Measurements from ENCODE around the gene ASTL. TPM values are rescaled to one million over a fixed set of nuclear protein-coding genes. Genes with fewer than 3 reads are reported as not detected.
"Not testable (repeated sequence)": the region's sequence is repeated elsewhere in the genome, so short reads cannot be mapped to it uniquely, and the experiment has no call there.

ASTL gene
- total and polyA plus RNA-seq, 12 donors = 0.16 TPM; not detected in 11

DNA sequence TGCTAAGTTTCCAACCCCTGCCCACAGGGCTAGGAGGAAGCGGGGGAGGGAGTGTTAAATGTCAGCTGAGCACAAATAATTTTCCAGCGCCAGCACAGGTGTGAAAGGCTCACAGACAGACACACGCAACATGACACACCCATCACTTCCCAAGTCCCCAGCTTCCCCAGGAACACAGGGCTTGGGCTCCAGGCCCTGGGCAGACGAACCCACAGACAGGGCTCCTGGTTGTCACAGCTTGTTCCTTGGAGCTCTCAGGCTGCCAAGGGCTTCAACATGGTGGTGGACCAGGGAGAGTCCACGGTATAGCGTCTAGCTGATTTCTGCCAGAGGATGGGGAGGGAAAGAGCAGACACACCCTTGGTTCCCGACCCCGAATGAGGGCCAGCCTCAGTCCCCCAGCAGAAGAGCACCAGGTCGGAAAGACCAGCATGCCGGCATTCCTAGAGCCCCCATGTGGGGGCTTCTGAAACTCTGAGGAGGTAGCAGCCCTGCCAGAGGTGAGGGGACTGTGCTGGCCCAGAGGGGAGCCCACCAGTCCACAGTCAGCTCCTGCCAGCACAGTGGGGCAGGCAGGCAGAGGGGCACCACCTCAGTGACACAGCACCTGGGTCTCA lies 5.0 kb upstream of the ASTL start:
- intact Hi-C loops (cut with DNase I) = loop anchor here in 5 of 10 donors (5.0 to 10.0 kb wide), 4 partner anchors 51 to 371 kb away; partner anchors contain the start of genes CIAO1 (in 2 of the 5) and TMEM127 (in 2 of the 5)
- Histone ChIP-seq H3K4me3 (peak overlapping the region in 1 of 10 donors; percentile 68), H3K4me1 (peaks cover 0 to 54% (median 37%) of the 10 kb centered on the region in 9 donors), H3K27ac (peak overlapping the region in 1 of 10 donors; percentile 89), H3K27me3 (peaks cover 0 to 5% (median 0%) of the 10 kb centered on the region in 7 donors), H3K36me3 (peaks cover 0 to 9% (median 0%) of the 10 kb centered on the region in 9 donors), H3K9me3 (no peaks in the 10 kb centered on the region)
- TF ChIP-seq, protein P1, sequence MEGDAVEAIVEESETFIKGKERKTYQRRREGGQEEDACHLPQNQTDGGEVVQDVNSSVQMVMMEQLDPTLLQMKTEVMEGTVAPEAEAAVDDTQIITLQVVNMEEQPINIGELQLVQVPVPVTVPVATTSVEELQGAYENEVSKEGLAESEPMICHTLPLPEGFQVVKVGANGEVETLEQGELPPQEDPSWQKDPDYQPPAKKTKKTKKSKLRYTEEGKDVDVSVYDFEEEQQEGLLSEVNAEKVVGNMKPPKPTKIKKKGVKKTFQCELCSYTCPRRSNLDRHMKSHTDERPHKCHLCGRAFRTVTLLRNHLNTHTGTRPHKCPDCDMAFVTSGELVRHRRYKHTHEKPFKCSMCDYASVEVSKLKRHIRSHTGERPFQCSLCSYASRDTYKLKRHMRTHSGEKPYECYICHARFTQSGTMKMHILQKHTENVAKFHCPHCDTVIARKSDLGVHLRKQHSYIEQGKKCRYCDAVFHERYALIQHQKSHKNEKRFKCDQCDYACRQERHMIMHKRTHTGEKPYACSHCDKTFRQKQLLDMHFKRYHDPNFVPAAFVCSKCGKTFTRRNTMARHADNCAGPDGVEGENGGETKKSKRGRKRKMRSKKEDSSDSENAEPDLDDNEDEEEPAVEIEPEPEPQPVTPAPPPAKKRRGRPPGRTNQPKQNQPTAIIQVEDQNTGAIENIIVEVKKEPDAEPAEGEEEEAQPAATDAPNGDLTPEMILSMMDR (IDR thresholded peaks at IDR 0.05) = no peak
- DNase-seq (no peak), ATAC-seq (no peak)
- WGBS, 2 donors = 86 to 92% methylated on average over 10 of the region's 10 CpGs

DNA sequence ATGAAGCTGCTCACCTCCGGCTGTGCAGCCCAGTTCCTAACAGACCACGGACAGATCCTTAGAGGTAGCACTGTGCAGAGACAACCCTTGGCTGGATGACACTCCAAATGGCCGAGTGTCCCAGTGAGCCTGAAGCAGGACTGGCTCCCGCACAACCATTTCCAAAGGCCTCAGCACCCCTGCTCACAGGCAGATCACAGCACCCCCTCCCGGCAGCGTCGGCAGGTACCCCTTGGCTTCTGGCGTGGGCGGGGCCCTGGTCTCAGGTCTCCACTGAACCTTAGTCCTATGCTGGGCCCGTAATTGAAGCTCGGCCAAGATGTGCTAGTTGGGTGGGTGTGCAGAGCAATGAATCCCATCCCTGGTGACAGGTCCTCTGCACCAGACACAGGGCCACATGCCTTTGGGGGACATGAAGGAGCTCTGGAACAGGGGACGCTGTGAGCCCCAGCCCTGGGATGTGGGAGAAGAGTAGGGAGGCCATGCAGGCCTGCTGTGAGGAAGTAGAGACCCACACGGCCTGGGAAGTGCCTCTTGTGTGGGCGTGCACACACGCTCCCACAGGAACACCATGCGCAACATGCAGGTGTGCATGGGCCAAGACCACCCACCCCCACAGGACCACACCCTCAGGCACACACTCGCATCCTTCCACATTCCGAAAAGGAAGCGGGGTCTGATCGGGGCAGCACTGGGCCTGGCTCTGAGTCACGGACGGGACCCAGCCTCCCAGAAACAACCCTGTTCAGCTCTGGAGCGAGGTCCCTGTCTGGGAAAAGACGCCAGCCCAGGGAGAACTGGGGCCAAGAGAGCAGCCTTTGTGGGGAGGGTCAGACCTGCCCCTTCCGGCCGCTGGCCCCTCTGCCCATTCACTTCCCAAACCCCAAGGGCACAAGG lies 4.2 kb upstream of the ASTL start:
- peaks cover 0 to 45% (median 31%) of the 10 kb centered on the region in 9 donors for H3K4me1 ChIP-seq
- peak in 1 of 2 donors; percentile 8 for DNase-seq
- no peak overlapping the region for H3K27ac ChIP-seq
- peak overlapping the region in 1 of 10 donors; percentile 68 for H3K4me3 ChIP-seq
- no peak for ATAC-seq
- peaks cover 0 to 11% (median 0%) of the 10 kb centered on the region in 7 donors for H3K27me3 ChIP-seq
- H3K36me3 ChIP-seq = peaks cover 0 to 9% (median 0%) of the 10 kb centered on the region in 9 donors
- no peaks in the 10 kb centered on the region for H3K9me3 ChIP-seq
- intact Hi-C loops (cut with DNase I) = loop anchor here in 5 of 10 donors (5.0 to 10.0 kb wide), 4 partner anchors 52 to 372 kb away; partner anchors contain the start of genes CIAO1 (in 2 of the 5) and TMEM127 (in 2 of the 5)
- TF ChIP-seq, protein P1 (IDR thresholded peaks at IDR 0.05) = no peak
- 82 to 85% methylated on average over 26 of the region's 26 CpGs for WGBS, 2 donors

DNA sequence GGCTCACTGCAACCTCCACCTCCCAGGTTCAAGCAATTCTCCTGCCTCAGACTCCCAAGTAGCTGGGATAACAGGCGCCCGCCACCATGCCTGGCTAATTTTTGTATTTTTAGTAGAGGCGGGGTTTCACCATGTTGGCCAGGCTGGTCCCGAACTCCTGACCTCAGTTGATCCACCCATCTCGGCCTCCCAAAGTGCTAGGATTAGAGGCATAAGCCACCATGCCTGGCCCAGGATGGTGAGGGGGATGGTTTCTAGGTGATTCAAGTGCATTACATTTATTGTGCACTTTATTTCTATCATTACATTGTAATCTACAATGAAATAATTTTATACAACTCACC lies 3.3 kb upstream of the ASTL start:
- H3K27me3 ChIP-seq = peaks cover 0 to 15% (median 0%) of the 10 kb centered on the region in 7 donors
- 97% methylated on average over 5 of the region's 5 CpGs for WGBS, 2 donors
- H3K9me3 ChIP-seq, H3K27ac ChIP-seq, H3K36me3 ChIP-seq, DNase-seq, H3K4me3 ChIP-seq, ATAC-seq: not testable (repeated sequence)
- intact Hi-C loops (cut with DNase I) = loop anchor here in 5 of 10 donors (5.0 to 10.0 kb wide), 4 partner anchors 53 to 373 kb away; partner anchors contain the start of genes CIAO1 (in 2 of the 5) and TMEM127 (in 2 of the 5)
- peaks cover 0 to 36% (median 22%) of the 10 kb centered on the region in 9 donors for H3K4me1 ChIP-seq

DNA sequence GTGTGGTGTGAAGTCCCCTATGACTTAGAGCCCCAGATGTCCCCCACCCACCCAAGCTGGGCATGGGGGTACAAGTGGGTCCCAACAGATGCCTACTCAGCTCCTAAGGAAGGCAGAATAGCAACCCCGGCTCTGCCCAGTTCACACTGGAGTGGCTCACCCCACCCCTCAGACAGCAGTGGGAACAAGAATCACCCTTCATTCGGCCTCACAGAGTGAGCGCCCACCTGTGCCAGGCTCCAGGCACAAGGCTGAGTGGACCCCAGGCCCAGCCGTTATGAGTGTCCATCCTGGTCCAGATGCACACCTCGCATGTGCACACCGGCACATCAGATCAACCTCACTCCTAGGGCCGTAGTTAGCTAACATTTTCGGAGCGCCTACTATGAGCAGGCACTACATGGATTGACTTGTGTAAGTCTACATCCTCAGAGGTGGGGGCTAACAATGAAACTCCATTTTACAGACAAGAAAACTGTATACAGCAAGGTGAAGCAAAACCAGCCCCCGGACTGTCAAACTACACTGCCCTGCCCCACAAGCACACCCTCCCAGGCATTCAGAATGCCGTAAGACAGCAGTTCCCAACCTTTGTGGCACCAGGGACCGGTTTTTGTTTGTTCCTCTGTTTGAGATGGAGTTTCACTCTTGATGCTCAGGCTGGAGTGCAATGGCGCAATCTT lies 2.8 kb upstream of the ASTL start:
- intact Hi-C loops (cut with DNase I) = loop anchor here in 5 of 10 donors (5.0 to 10.0 kb wide), 4 partner anchors 54 to 374 kb away; partner anchors contain the start of genes CIAO1 (in 2 of the 5) and TMEM127 (in 2 of the 5)
- Histone ChIP-seq H3K4me3 (no peak overlapping the region), H3K9me3 (no peaks in the 10 kb centered on the region), H3K4me1 (peaks cover 0 to 31% (median 17%) of the 10 kb centered on the region in 9 donors), H3K36me3 (peaks cover 0 to 9% (median 0%) of the 10 kb centered on the region in 9 donors), H3K27ac (no peak overlapping the region), H3K27me3 (peaks cover 0 to 15% (median 0%) of the 10 kb centered on the region in 7 donors)
- 95 to 96% methylated on average over 13 of the region's 13 CpGs for WGBS, 2 donors
- TF ChIP-seq, protein P1 (IDR thresholded peaks at IDR 0.05) = no peak
- ATAC-seq = no peak
- peak in 1 of 2 donors; percentile 2 for DNase-seq

Data from heart right ventricle (tissue), 16 donors.